GM12892 (cell line): ENCODE results near the gene SUPT20HL2.

Experiments used
- POLR2A ChIP-seq: IDR thresholded peaks from 2 replicates; pipeline ENCODE4 v1.6.1; 2011; ENCODE audit warnings: low read depth, low read length, control low read depth
- POLR2AphosphoS5 ChIP-seq: IDR thresholded peaks from 2 replicates; pipeline ENCODE4 v1.6.1; 2011; ENCODE audit warnings: low read depth, low read length, control low read depth
- TAF1 ChIP-seq: IDR thresholded peaks from 2 replicates; pipeline ENCODE4 v1.6.1; 2011; ENCODE audit warnings: low read depth, mild to moderate bottlenecking, control low read depth, low read length, borderline replicate concordance

- TF ChIP-seq POLR2AphosphoS5, result no peak
- TF ChIP-seq POLR2A, result no peak
- no peak for TF ChIP-seq TAF1
These were observed 8.0 kb upstream of the SUPT20HL2 start for GRCh38 chrX:24321741-24322395.
